HepG2 (cell line): ENCODE measurements around the gene SSR2. TPM values are rescaled to one million over a fixed set of nuclear protein-coding genes. Genes with fewer than 3 reads are reported as not detected.

Source experiments
- ATAC-seq: fragments of 200-7000 bp; cut with Tn5 transposase; 3 replicates; pipeline ENCODE4 v1.9.1; 2020; ENCODE audit warnings: mild to moderate bottlenecking, moderate library complexity
- BruUV-seq: library from RNA; stranded (reverse); fragments of 400-500 nt; replicated peaks from 2 replicates; lab custom pipeline; 2021; lab: Mats Ljungman, UMichigan
- CTCF ChIA-PET: fragments of 300-600 bp; formaldehyde crosslinking; extraction: SDS; loops from one replicate; lab custom pipeline; 2021; ENCODE audit warnings: low total read pairs, inconsistent platforms, low intra/inter-chr PET ratio; lab: Yijun Ruan, JAX
- POLR2A ChIA-PET: fragments of 350-600 bp; sonication (Branson Sonifier 250); formaldehyde crosslinking; loops from one replicate; lab custom pipeline; 2020; ENCODE audit warnings: antibody characterized with exemption, inconsistent platforms; lab: Yijun Ruan, JAX
- DNase-seq: peaks from one replicate; pipeline ENCODE4 v3.0.0-alpha.2; 2015; ENCODE audit warnings: low spot score
- FAIRE-seq: peaks from 3 replicates; lab custom pipeline; 2011; peaks lifted over from hg19 to GRCh38; lab: Jason Lieb, UNC
- H2AFZ ChIP-seq: one replicate; pipeline ENCODE4 v1.6.1; 2011; ENCODE audit warnings: low read length, inconsistent platforms
- H3K27ac ChIP-seq: fragments of 300-600 bp; 3 replicates; pipeline ENCODE4 v1.8.0; 2011; ENCODE audit warnings: mixed run types, mild to moderate bottlenecking, mixed read lengths, low read length, inconsistent platforms; ENCODE audit not compliant: insufficient read depth; ENCODE audit errors: extremely low read length
- H3K27me3 ChIP-seq, 2 experiments: fragments of 200-600 bp in 1 of 2; 2 replicates in 1 of 2; 3 replicates in 1 of 2; pipeline versions ENCODE4 v1.6.0 to v1.8.0; 2011; ENCODE audit warnings: low read length in 2 of 2, mild to moderate bottlenecking in 2 of 2, moderate library complexity in 2 of 2, inconsistent platforms in 1 of 2; ENCODE audit not compliant: insufficient read depth in 2 of 2, control insufficient read depth in 1 of 2
- H3K36me3 ChIP-seq, 2 experiments: fragments of 200-600 bp in 1 of 2; replicated peaks in 1 of 2; 2 replicates in 1 of 2; 3 replicates in 1 of 2; pipeline versions ENCODE4 v1.5.1 to v1.8.0; 2011; ENCODE audit warnings: low read length in 2 of 2, inconsistent platforms in 1 of 2; ENCODE audit not compliant: insufficient read depth in 2 of 2, control insufficient read depth in 1 of 2
- H3K4me1 ChIP-seq: 2 replicates; pipeline ENCODE4 v1.5.1; 2012; ENCODE audit warnings: low read length, inconsistent platforms; ENCODE audit not compliant: insufficient read depth
- H3K4me2 ChIP-seq: 2 replicates; pipeline ENCODE4 v1.6.0; 2011; ENCODE audit warnings: low read depth, low read length, inconsistent platforms
- H3K4me3 ChIP-seq, 3 experiments: fragments of 200-600 bp in 1 of 3; sonication (generic), shearing (Covaris generic) in 1 of 3; replicated peaks in 1 of 3; 2 replicates each; pipeline ENCODE4 v1.5.1; 2011 to 2016; ENCODE audit warnings: low read length in 3 of 3, inconsistent platforms in 2 of 3, low read depth in 2 of 3, mild to moderate bottlenecking in 2 of 3, control low read depth in 1 of 3, mixed read lengths in 1 of 3; ENCODE audit not compliant: insufficient read depth in 1 of 3
- H3K79me2 ChIP-seq: one replicate; pipeline ENCODE4 v1.6.1; 2011; ENCODE audit warnings: low read length, inconsistent platforms; ENCODE audit not compliant: insufficient read depth
- H3K9ac ChIP-seq: 2 replicates; pipeline ENCODE4 v1.6.0; 2011; ENCODE audit warnings: mild to moderate bottlenecking, low read depth, low read length, inconsistent platforms; ENCODE audit not compliant: insufficient read depth
- H3K9me3 ChIP-seq: 2 replicates; pipeline ENCODE4 v1.5.1; 2012; ENCODE audit warnings: mild to moderate bottlenecking, low read length
- H4K20me1 ChIP-seq: 2 replicates; pipeline ENCODE4 v1.6.0; 2011; ENCODE audit warnings: inconsistent platforms, mild to moderate bottlenecking, low read length, moderate library complexity; ENCODE audit not compliant: insufficient read depth
- ARHGAP35 ChIP-seq: sonication (generic); formaldehyde crosslinking; IDR thresholded peaks from 2 replicates; pipeline ENCODE4 v1.9.0; 2022; ENCODE audit warnings: mild to moderate bottlenecking, inconsistent platforms, moderate library complexity, missing genetic modification reagents, borderline replicate concordance
- DDIT3 ChIP-seq: sonication (generic); formaldehyde crosslinking; IDR thresholded peaks from 2 replicates; pipeline ENCODE4 v1.4.0; 2020; ENCODE audit warnings: mild to moderate bottlenecking, missing genetic modification reagents
- DR1 ChIP-seq: sonication (generic); formaldehyde crosslinking; IDR thresholded peaks from 2 replicates; pipeline ENCODE4 v1.8.0; 2021; ENCODE audit warnings: mild to moderate bottlenecking, missing genetic modification reagents, inconsistent platforms
- FOXJ3 ChIP-seq: sonication (generic); formaldehyde crosslinking; IDR thresholded peaks from 2 replicates; pipeline ENCODE4 v1.4.0; 2020; ENCODE audit warnings: missing genetic modification reagents, mild to moderate bottlenecking, borderline replicate concordance
- GABPB1 ChIP-seq: IDR thresholded peaks from 2 replicates; pipeline ENCODE4 v1.6.1; 2016; ENCODE audit warnings: mild to moderate bottlenecking, missing genetic modification reagents, moderate library complexity, missing compliant biosample characterization
- GPBP1L1 ChIP-seq: sonication (generic); formaldehyde crosslinking; IDR thresholded peaks from 2 replicates; pipeline ENCODE4 v1.5.0; 2020; ENCODE audit warnings: mild to moderate bottlenecking, missing genetic modification reagents
- PATZ1 ChIP-seq: sonication (generic); formaldehyde crosslinking; IDR thresholded peaks from 2 replicates; pipeline ENCODE4 v1.4.0; 2020; ENCODE audit warnings: missing genetic modification reagents
- SRSF4 ChIP-seq: fragments of 200-400 bp; formaldehyde crosslinking; IDR thresholded peaks from one replicate; pipeline ENCODE4 v1.6.1; 2018; ENCODE audit warnings: mild to moderate bottlenecking, low read depth, low read length, moderate library complexity; ENCODE audit not compliant: poor library complexity, severe bottlenecking
- SRY ChIP-seq: sonication (generic); formaldehyde crosslinking; IDR thresholded peaks from 2 replicates; pipeline ENCODE4 v1.8.0; 2022; ENCODE audit warnings: mild to moderate bottlenecking, missing genetic modification reagents
- ZBTB4 ChIP-seq: sonication (generic); formaldehyde crosslinking; IDR thresholded peaks from 2 replicates; pipeline ENCODE4 v1.4.0; 2020; ENCODE audit warnings: missing genetic modification reagents, mild to moderate bottlenecking, borderline replicate concordance
- ZFP41 ChIP-seq: sonication (generic); formaldehyde crosslinking; IDR thresholded peaks from 2 replicates; pipeline ENCODE4 v1.4.0; 2020; ENCODE audit warnings: mild to moderate bottlenecking, missing genetic modification reagents, borderline replicate concordance
- ZNF121 ChIP-seq: sonication (generic); formaldehyde crosslinking; IDR thresholded peaks from 2 replicates; pipeline ENCODE4 v1.5.0; 2020; ENCODE audit warnings: mild to moderate bottlenecking, missing genetic modification reagents
- ZNF20 ChIP-seq: sonication (generic); formaldehyde crosslinking; IDR thresholded peaks from 2 replicates; pipeline ENCODE4 v1.4.0; 2020; ENCODE audit warnings: mild to moderate bottlenecking, moderate library complexity, missing genetic modification reagents
- ZNF333 ChIP-seq: sonication (generic); formaldehyde crosslinking; IDR thresholded peaks from 2 replicates; pipeline ENCODE4 v1.4.0; 2020; ENCODE audit warnings: mild to moderate bottlenecking, missing genetic modification reagents, borderline replicate concordance
- ZNF572 ChIP-seq: sonication (generic); formaldehyde crosslinking; IDR thresholded peaks from 2 replicates; pipeline ENCODE4 v1.5.1; 2020; ENCODE audit warnings: mild to moderate bottlenecking, missing genetic modification reagents
- WGBS: methylation state at CpG from one replicate; pipeline ENCODE4 v1.1.6; 2017; ENCODE audit warnings: low lambda C conversion rate; 5-methylcytosine and 5-hydroxymethylcytosine counted together
- in situ Hi-C: cut with HindIII; loops from 2 replicates; pipeline ENCODE4 v1.10.0; 2017; ENCODE audit warnings: low pct_unique_long_range_greater_than_20kb; ENCODE audit not compliant: extremely low pct_ligation_motif_present
- intact Hi-C: fragments of 100-400 bp; cut with micrococcal nuclease; formaldehyde crosslinking; loops from one replicate; pipeline ENCODE4 v1.10.0; 2022; ENCODE audit not compliant: unreplicated experiment
- polyA plus RNA-seq, 8 experiments: library from polyadenylated mRNA; depleted of rRNA in 3 of 8; stranded (reverse) in 7 of 8; unstranded in 1 of 8; fragments of >200 nt; fragmentation: Illumina TruSeq in 4 of 8; extraction: Trizol in 4 of 8; gene quantifications; 2 replicates each; pipeline versions ENCODE4 v1.2.1 to v1.2.3, GENCODE V29; 2011 to 2016; ENCODE audit warnings: low read depth in 4 of 8, missing spikeins in 1 of 8, mixed read lengths in 1 of 8; ENCODE audit not compliant: insufficient read depth in 1 of 8
- total RNA-seq, 5 experiments: library from RNA; depleted of rRNA; stranded (reverse); fragments of >200 nt; fragmentation: Illumina TruSeq; extraction: Trizol; gene quantifications; 2 replicates each; pipeline ENCODE4 v1.2.3, GENCODE V29; 2016; ENCODE audit warnings: low read depth in 1 of 5

The SSR2 gene
- total and polyA plus RNA-seq, 2 of the 13 experiments (the other 11 are each of a cell fraction or from before 2014, with no cell fraction given), result 284 to 461 TPM

GRCh38 chr1:156020293-156021092 lies at the start of gene SSR2 (continued):
- no peak for TF ChIP-seq ZNF333 (CRISPR knock-in tag)
- no peak for TF ChIP-seq GPBP1L1
- no peak for TF ChIP-seq ZBTB4 (CRISPR knock-in tag)
- no peak for TF ChIP-seq FOXJ3 (CRISPR knock-in tag)
- peak; percentile 96 for TF ChIP-seq GABPB1 (CRISPR knock-in tag)
- TF ChIP-seq ZFP41 (CRISPR knock-in tag), result no peak
- TF ChIP-seq ZNF572 (CRISPR knock-in tag), result no peak

- 77% methylated on average over 4 of the region's 4 CpGs for WGBS
- no peak overlapping the region for H2AFZ ChIP-seq
- no peaks in the 10 kb centered on the region for H3K27me3 ChIP-seq
- in situ Hi-C loops (no loop called here), intact Hi-C loops (no loop called here)
- no peak overlapping the region for H3K4me2 ChIP-seq
- no TSS peak for BruUV-seq
- DNase-seq (no peak), FAIRE-seq (no peak), ATAC-seq (no peak)
- H3K79me2 ChIP-seq, result no peaks in the 10 kb centered on the region
- no peak overlapping the region for H3K4me3 ChIP-seq
- no peak overlapping the region for H3K27ac ChIP-seq
- H4K20me1 ChIP-seq, result no peaks in the 10 kb centered on the region
- H3K4me1 ChIP-seq, result peaks cover 37% of the 10 kb centered on the region
- ChIA-PET CTCF (no interaction called here), POLR2A (no interaction called here)
- no peak overlapping the region for H3K9ac ChIP-seq
- H3K9me3 ChIP-seq, result no peaks in the 10 kb centered on the region
- H3K36me3 ChIP-seq, result no peaks in the 10 kb centered on the region; a peak in 1 of 5 replicates
- TF ChIP-seq ZNF20 (no peak), SRSF4 (no peak), PATZ1 (no peak), ZNF121 (CRISPR knock-in tag) (no peak), SRY (CRISPR knock-in tag) (no peak), DR1 (CRISPR knock-in tag) (no peak), ZFP41 (CRISPR knock-in tag) (no peak), ARHGAP35 (no peak), DDIT3 (CRISPR knock-in tag) (no peak)
These were observed 49.8 kb upstream of the SSR2 start for GRCh38 chr1:156070548-156070947.
